ENCODE measurements around the gene EPHA7.

EPHA7 gene

GRCh38 chr6:93416571-93417420 lies 2.6 kb downstream of the EPHA7 start (continued):
- TF ChIP-seq, protein P1, sequence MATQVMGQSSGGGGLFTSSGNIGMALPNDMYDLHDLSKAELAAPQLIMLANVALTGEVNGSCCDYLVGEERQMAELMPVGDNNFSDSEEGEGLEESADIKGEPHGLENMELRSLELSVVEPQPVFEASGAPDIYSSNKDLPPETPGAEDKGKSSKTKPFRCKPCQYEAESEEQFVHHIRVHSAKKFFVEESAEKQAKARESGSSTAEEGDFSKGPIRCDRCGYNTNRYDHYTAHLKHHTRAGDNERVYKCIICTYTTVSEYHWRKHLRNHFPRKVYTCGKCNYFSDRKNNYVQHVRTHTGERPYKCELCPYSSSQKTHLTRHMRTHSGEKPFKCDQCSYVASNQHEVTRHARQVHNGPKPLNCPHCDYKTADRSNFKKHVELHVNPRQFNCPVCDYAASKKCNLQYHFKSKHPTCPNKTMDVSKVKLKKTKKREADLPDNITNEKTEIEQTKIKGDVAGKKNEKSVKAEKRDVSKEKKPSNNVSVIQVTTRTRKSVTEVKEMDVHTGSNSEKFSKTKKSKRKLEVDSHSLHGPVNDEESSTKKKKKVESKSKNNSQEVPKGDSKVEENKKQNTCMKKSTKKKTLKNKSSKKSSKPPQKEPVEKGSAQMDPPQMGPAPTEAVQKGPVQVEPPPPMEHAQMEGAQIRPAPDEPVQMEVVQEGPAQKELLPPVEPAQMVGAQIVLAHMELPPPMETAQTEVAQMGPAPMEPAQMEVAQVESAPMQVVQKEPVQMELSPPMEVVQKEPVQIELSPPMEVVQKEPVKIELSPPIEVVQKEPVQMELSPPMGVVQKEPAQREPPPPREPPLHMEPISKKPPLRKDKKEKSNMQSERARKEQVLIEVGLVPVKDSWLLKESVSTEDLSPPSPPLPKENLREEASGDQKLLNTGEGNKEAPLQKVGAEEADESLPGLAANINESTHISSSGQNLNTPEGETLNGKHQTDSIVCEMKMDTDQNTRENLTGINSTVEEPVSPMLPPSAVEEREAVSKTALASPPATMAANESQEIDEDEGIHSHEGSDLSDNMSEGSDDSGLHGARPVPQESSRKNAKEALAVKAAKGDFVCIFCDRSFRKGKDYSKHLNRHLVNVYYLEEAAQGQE (tag by site-specific recombination; IDR thresholded peaks at IDR 0.05), result no peak
- no peak for TF ChIP-seq ATF2 (tag by site-specific recombination; IDR thresholded peaks at IDR 0.05; ENCODE audit: low read depth)
- TF ChIP-seq, protein P2, sequence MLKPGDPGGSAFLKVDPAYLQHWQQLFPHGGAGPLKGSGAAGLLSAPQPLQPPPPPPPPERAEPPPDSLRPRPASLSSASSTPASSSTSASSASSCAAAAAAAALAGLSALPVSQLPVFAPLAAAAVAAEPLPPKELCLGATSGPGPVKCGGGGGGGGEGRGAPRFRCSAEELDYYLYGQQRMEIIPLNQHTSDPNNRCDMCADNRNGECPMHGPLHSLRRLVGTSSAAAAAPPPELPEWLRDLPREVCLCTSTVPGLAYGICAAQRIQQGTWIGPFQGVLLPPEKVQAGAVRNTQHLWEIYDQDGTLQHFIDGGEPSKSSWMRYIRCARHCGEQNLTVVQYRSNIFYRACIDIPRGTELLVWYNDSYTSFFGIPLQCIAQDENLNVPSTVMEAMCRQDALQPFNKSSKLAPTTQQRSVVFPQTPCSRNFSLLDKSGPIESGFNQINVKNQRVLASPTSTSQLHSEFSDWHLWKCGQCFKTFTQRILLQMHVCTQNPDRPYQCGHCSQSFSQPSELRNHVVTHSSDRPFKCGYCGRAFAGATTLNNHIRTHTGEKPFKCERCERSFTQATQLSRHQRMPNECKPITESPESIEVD (tag by site-specific recombination; IDR thresholded peaks at IDR 0.05), result no peak
- TF ChIP-seq GFI1B (tag by site-specific recombination; IDR thresholded peaks at IDR 0.05), result no peak
- no peak for TF ChIP-seq ZNF16 (tag by site-specific recombination; IDR thresholded peaks at IDR 0.05; ENCODE audit: low read depth)
- no peak for TF ChIP-seq ZNF350 (tag by site-specific recombination; IDR thresholded peaks at IDR 0.05)
- TF ChIP-seq ZNF600 (tag by site-specific recombination; IDR thresholded peaks at IDR 0.05), result no peak
- no peak for TF ChIP-seq ZNF354C (tag by site-specific recombination; IDR thresholded peaks at IDR 0.05; ENCODE audit: borderline replicate concordance, low read depth)
- TF ChIP-seq, protein P3, sequence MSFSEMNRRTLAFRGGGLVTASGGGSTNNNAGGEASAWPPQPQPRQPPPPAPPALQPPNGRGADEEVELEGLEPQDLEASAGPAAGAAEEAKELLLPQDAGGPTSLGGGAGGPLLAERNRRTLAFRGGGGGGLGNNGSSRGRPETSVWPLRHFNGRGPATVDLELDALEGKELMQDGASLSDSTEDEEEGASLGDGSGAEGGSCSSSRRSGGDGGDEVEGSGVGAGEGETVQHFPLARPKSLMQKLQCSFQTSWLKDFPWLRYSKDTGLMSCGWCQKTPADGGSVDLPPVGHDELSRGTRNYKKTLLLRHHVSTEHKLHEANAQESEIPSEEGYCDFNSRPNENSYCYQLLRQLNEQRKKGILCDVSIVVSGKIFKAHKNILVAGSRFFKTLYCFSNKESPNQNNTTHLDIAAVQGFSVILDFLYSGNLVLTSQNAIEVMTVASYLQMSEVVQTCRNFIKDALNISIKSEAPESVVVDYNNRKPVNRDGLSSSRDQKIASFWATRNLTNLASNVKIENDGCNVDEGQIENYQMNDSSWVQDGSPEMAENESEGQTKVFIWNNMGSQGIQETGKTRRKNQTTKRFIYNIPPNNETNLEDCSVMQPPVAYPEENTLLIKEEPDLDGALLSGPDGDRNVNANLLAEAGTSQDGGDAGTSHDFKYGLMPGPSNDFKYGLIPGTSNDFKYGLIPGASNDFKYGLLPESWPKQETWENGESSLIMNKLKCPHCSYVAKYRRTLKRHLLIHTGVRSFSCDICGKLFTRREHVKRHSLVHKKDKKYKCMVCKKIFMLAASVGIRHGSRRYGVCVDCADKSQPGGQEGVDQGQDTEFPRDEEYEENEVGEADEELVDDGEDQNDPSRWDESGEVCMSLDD (tag by site-specific recombination; IDR thresholded peaks at IDR 0.05), result no peak
- peak; percentile 65; the same call in 1 of the 2 replicates for TF ChIP-seq ZFP37 (tag by site-specific recombination; IDR thresholded peaks at IDR 0.05)
- TF ChIP-seq ZSCAN18 (tag by site-specific recombination; IDR thresholded peaks at IDR 0.05), result no peak
- TF ChIP-seq ZNF785 (tag by site-specific recombination; IDR thresholded peaks at IDR 0.05), result no peak
- no peak for TF ChIP-seq ZNF146 (tag by site-specific recombination; IDR thresholded peaks at IDR 0.05)
- TF ChIP-seq, protein P4, sequence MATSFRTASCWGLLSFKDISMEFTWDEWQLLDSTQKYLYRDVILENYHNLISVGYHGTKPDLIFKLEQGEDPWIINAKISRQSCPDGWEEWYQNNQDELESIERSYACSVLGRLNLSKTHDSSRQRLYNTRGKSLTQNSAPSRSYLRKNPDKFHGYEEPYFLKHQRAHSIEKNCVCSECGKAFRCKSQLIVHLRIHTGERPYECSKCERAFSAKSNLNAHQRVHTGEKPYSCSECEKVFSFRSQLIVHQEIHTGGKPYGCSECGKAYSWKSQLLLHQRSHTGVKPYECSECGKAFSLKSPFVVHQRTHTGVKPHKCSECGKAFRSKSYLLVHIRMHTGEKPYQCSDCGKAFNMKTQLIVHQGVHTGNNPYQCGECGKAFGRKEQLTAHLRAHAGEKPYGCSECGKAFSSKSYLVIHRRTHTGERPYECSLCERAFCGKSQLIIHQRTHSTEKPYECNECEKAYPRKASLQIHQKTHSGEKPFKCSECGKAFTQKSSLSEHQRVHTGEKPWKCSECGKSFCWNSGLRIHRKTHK (tag by site-specific recombination; IDR thresholded peaks at IDR 0.05), result no peak
- TF ChIP-seq ZNF704 (tag by site-specific recombination; IDR thresholded peaks at IDR 0.05), result no peak
- TF ChIP-seq ZNF596 (tag by site-specific recombination; IDR thresholded peaks at IDR 0.05), result no peak; the same call in 1 of the 2 replicates
- TF ChIP-seq, protein P5, sequence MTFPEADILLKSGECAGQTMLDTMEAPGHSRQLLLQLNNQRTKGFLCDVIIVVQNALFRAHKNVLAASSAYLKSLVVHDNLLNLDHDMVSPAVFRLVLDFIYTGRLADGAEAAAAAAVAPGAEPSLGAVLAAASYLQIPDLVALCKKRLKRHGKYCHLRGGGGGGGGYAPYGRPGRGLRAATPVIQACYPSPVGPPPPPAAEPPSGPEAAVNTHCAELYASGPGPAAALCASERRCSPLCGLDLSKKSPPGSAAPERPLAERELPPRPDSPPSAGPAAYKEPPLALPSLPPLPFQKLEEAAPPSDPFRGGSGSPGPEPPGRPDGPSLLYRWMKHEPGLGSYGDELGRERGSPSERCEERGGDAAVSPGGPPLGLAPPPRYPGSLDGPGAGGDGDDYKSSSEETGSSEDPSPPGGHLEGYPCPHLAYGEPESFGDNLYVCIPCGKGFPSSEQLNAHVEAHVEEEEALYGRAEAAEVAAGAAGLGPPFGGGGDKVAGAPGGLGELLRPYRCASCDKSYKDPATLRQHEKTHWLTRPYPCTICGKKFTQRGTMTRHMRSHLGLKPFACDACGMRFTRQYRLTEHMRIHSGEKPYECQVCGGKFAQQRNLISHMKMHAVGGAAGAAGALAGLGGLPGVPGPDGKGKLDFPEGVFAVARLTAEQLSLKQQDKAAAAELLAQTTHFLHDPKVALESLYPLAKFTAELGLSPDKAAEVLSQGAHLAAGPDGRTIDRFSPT (tag by site-specific recombination; IDR thresholded peaks at IDR 0.05), result peak; percentile 57; the same call in 1 of the 2 replicates
- no peak for TF ChIP-seq ZNF514 (tag by site-specific recombination; IDR thresholded peaks at IDR 0.05)
- peak; percentile 50; the same call in 1 of the 2 replicates for TF ChIP-seq ZBTB20 (tag by site-specific recombination; IDR thresholded peaks at IDR 0.05)
- peak; percentile 53; the same call in 1 of the 2 replicates for TF ChIP-seq KLF10 (tag by site-specific recombination; IDR thresholded peaks at IDR 0.05)
